Heart left ventricle (tissue), 16 donors: ENCODE measurements around the gene ANKRD34A. TPM values are rescaled to one million over a fixed set of nuclear protein-coding genes. Genes with fewer than 3 reads are reported as not detected.

ENCODE experiments used
- ATAC-seq, 4 donors: fragments of 200-7000 bp; cut with Tn5 transposase; one replicate each; pipeline ENCODE4 v1.9.1; 2020 to 2022; ENCODE audit warnings: moderate library complexity in 4 of 4, mild to moderate bottlenecking in 3 of 4, moderate number of reproducible peaks in 1 of 4
- DNase-seq, 5 donors: peaks; one replicate each; pipeline ENCODE4 v3.0.0-alpha.2; 2020
- H3K27ac ChIP-seq, 12 donors: fragments of 200-600 bp; sonication (generic) in 4 of 12; one replicate each; pipeline versions ENCODE4 v1.5.0 to v1.8.0; 2016 to 2022; ENCODE audit warnings: mild to moderate bottlenecking in 2 of 12
- H3K27me3 ChIP-seq, 9 donors: fragments of 200-600 bp; sonication (generic) in 2 of 9; one replicate each; pipeline versions ENCODE4 v1.5.1 to v1.8.0; 2016 to 2022; ENCODE audit warnings: mild to moderate bottlenecking in 3 of 9
- H3K36me3 ChIP-seq, 9 donors: fragments of 200-600 bp; sonication (generic) in 2 of 9; one replicate each; pipeline versions ENCODE4 v1.5.0 to v1.8.0; 2018 to 2022; ENCODE audit warnings: mild to moderate bottlenecking in 2 of 9
- H3K4me1 ChIP-seq, 12 donors: fragments of 200-600 bp; sonication (generic) in 4 of 12; one replicate each; pipeline versions ENCODE4 v1.5.0 to v1.8.0; 2016 to 2022; ENCODE audit warnings: mild to moderate bottlenecking in 3 of 12
- H3K4me3 ChIP-seq, 12 donors: fragments of 200-600 bp; sonication (generic) in 4 of 12; one replicate each; pipeline versions ENCODE4 v1.5.0 to v1.8.0; 2017 to 2022; ENCODE audit warnings: mild to moderate bottlenecking in 9 of 12, moderate library complexity in 4 of 12
- H3K9me3 ChIP-seq, 12 donors: fragments of 200-600 bp; sonication (generic) in 4 of 12; one replicate each; pipeline versions ENCODE4 v1.5.0 to v1.8.0; 2016 to 2022; ENCODE audit warnings: mild to moderate bottlenecking in 1 of 12
- CTCF ChIP-seq, 12 donors: fragments of 200-600 bp; sonication (generic) in 4 of 12; IDR thresholded peaks; one replicate each; pipeline versions ENCODE4 v1.5.0 to v1.8.0; 2018 to 2022; ENCODE audit warnings: antibody characterized with exemption in 12 of 12, mild to moderate bottlenecking in 5 of 12
- POLR2A ChIP-seq, 2 donors: fragments of 450-650 bp; IDR thresholded peaks; one replicate each; pipeline ENCODE4 v1.6.1; 2017; ENCODE audit warnings: antibody characterized with exemption in 2 of 2, mild to moderate bottlenecking in 2 of 2, moderate library complexity in 2 of 2
- WGBS, 4 donors: extraction: QIAGEN DNeasy Blood & Tissue Kit in 2 of 4; methylation state at CpG; one replicate each; pipeline versions ENCODE4 v1.1.5 to v1.1.7; 2013 to 2018; 5-methylcytosine and 5-hydroxymethylcytosine counted together
- intact Hi-C, 10 donors: fragments of 100-400 bp; cut with DNase I; formaldehyde crosslinking; loops; one replicate each; pipeline versions ENCODE4 v1.11.1 to v1.14.2; 2022
- polyA plus RNA-seq, 2 donors: library from polyadenylated mRNA; stranded (reverse); fragments of 200-250 nt; gene quantifications; one replicate each; pipeline ENCODE4 v1.2.3, GENCODE V29; 2013
- total RNA-seq, 9 donors: library from RNA; depleted of rRNA in 2 of 9; stranded (reverse); fragments of >200 nt in 2 of 9; fragmentation: NEBNext Ultra II Directional in 3 of 9; extraction: Animal tissue kit (Norgen Biotek cat#: 25700) in 3 of 9; gene quantifications; one replicate each; pipeline versions ENCODE4 v1.1.0 to v1.2.4, GENCODE V29; 2016 to 2023
- donor health status: ischemic (EF 13 %, LVEDD 7.1; RV severe dilation, severe dysfunction).
- donor health status: healthy with polysubstance abuse.
- donor health status: DM: no; HTN: yes; CAD: no.
- donor health status: DM: no; HTN: no; CAD: no.
- donor health status: ischemic (EF 25% LVEDD 6.9; RV normal size, moderate dysfunction).
- donor health status: ischemic (EF 25% LVEDD 5.7; RV mildly dilated, moderate dysfunction).
- donor health status: healthy.
- donor health status: DM: yes; HTN: yes; CAD: no.
- donor health status: ischemic (EF 35%, LVEDD 5.7; RV mildly dilated, moderate dysfunction).
- donor health status: nonischemic (EF 11% LVEDD 7.7; RV severe dilation, severe dysfunction).
- donor health status: DM: yes; HTN: yes; CAD: no.
- donor health status: PGD.
- donor health status: ischemic (EF 29% LVEDD 5.4; RV normal size, mild dysfunction).
- donor health status: nonischemic (EF 23%, LVEDD 6.1; RV moderate dilation, normal function).

Gene ANKRD34A
- total and polyA plus RNA-seq, 11 donors = 0.65 to 3.5 (median 1.7) TPM

DNA sequence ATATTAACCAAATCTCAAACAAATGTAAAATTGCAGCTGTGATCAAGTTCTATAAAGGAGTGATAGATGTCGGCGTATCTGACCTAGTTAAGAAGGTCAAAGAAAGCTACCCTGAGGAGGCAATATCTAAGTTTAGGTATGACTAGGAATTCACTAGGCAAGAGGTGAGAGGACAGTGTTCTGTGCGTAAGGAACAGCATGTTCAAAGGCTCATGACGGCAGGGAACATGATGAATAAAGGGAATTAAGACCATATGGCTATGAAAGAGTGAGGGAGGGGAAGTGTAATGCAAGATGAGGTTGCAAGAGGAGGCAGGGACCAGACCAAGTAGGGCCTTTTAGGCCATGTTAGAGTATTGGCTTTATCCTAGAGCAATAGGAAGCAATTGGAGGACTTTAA, 15.2 kb downstream of the ANKRD34A start:
- intact Hi-C loops = no loop called here
- H3K27ac ChIP-seq = peak overlapping the region in 3 of 12 donors; percentile 15 to 69 (median 45)
- peaks cover 0 to 39% (median 11%) of the 10 kb centered on the region in 12 donors for H3K4me1 ChIP-seq
- DNase-seq = no peak
- no peaks in the 10 kb centered on the region for H3K27me3 ChIP-seq
- no peak overlapping the region for H3K4me3 ChIP-seq
- H3K36me3 ChIP-seq = peaks cover 0 to 60% (median 31%) of the 10 kb centered on the region in 9 donors
- WGBS, 4 donors = 58 to 79% (median 62%) methylated on average over 4 of the region's 4 CpGs
- TF ChIP-seq CTCF (IDR thresholded peaks at IDR 0.05) = no peak
- no peak for TF ChIP-seq POLR2A (IDR thresholded peaks at IDR 0.05)
- no peaks in the 10 kb centered on the region for H3K9me3 ChIP-seq
- ATAC-seq = peak in 3 of 4 donors; percentile 45 to 85 (median 61)

DNA sequence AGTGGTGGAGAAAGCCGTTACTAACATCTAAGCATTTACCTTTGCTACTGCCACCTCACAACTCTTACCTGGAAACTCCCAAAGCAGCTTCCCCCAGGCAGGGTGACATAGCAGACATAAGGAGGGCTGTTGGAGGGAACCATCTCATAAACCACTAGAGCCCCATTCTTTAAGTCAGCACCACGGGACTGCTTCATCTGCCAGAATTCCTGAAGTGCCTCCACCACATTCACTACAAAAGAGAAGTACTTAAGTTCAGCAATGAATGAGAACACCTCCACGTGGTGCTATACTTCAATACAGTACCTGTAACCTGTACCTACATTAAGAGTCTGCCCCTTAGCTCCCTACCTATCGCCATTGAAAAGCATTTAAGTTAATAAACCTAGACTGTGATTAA, 16.8 kb downstream of the ANKRD34A start:
- intact Hi-C loops = no loop called here
- H3K9me3 ChIP-seq = no peaks in the 10 kb centered on the region
- ATAC-seq = no peak
- H3K4me3 ChIP-seq = no peak overlapping the region
- H3K36me3 ChIP-seq = peaks cover 0 to 76% (median 47%) of the 10 kb centered on the region in 9 donors
- H3K27ac ChIP-seq = no peak overlapping the region
- H3K4me1 ChIP-seq = peaks cover 0 to 32% (median 9%) of the 10 kb centered on the region in 12 donors
- 70 to 79% (median 75%) methylated on average over 4 of the region's 4 CpGs for WGBS, 4 donors
- TF ChIP-seq CTCF (IDR thresholded peaks at IDR 0.05) (no peak), POLR2A (IDR thresholded peaks at IDR 0.05) (no peak)
- no peaks in the 10 kb centered on the region for H3K27me3 ChIP-seq
- DNase-seq = no peak

DNA sequence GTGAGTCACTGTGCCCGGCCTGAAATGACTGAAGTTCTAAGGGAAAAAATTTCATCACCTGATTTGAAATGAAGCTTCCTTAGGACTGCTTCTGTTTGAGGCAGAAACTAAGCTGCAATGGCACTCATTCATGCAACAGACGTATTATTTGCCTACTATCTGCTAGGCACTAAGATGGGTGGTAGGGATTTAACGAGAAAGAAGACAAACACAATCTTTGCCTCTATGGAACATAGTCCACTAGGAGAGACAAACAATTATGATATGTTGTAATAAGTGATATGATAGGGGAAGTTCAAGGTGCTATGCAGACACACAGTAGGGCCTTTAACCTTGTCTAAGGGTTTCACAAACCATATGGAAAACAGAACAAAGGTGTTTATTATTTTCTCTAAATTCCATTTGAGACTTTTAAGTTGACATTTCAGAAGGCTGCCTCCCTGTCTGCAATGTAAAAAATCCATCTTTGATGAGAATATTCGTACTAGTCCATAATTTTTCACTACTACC, 17.8 kb downstream of the ANKRD34A start:
- Histone ChIP-seq H3K4me3 (no peak overlapping the region), H3K27ac (no peak overlapping the region), H3K27me3 (no peaks in the 10 kb centered on the region), H3K9me3 (no peaks in the 10 kb centered on the region), H3K36me3 (peaks cover 0 to 76% (median 51%) of the 10 kb centered on the region in 9 donors), H3K4me1 (peaks cover 0 to 32% (median 9%) of the 10 kb centered on the region in 12 donors)
- ATAC-seq (no peak), DNase-seq (no peak)
- 90 to 96% (median 93%) methylated on average over 4 of the region's 4 CpGs for WGBS, 4 donors
- TF ChIP-seq CTCF (IDR thresholded peaks at IDR 0.05) (no peak), POLR2A (IDR thresholded peaks at IDR 0.05) (no peak)
- intact Hi-C loops = no loop called here

DNA sequence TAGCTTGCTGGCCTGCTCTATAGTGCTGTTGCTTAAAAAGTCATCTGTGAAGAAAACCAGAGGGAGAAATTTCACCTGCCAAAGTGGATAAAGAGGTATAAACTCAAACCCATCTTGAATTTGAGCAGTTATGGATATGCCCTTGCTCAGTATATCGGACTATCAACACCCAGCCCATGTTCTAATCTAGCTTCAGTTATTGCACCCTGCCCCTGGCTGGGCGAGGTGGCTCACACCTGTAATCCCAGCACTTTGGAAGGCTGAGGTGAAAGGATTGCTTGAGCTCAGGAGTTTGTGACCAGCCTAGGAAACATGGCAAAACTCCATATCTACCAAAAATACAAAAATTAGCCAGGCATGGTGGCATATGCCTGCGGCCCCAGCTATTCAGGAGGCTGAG, 19.8 kb downstream of the ANKRD34A start:
- intact Hi-C loops = no loop called here
- Histone ChIP-seq H3K4me1 (peaks cover 0 to 20% (median 0%) of the 10 kb centered on the region in 12 donors), H3K27ac (no peak overlapping the region), H3K4me3 (no peak overlapping the region), H3K27me3 (no peaks in the 10 kb centered on the region), H3K36me3 (peaks cover 0 to 85% (median 66%) of the 10 kb centered on the region in 9 donors), H3K9me3 (no peaks in the 10 kb centered on the region)
- no peak for ATAC-seq
- WGBS, 4 donors = 76 to 95% (median 89%) methylated on average over 3 of the region's 3 CpGs
- no peak for DNase-seq
- TF ChIP-seq POLR2A (IDR thresholded peaks at IDR 0.05) (no peak), CTCF (IDR thresholded peaks at IDR 0.05) (no peak)
